Thyroid gland (tissue), 4 donors: ENCODE measurements around the gene ERC1.
"Not testable (repeated sequence)": the region's sequence is repeated elsewhere in the genome, so short reads cannot be mapped to it uniquely, and the experiment has no call there.

Experiments used
- CTCF ChIP-seq, 6 experiments: fragments of 200-600 bp in 3 of 6; fragments of 450-650 bp in 3 of 6; sonication (generic) in 3 of 6; IDR thresholded peaks; one replicate each; pipeline ENCODE4 v1.5.1; 2016 to 2019; ENCODE audit warnings: antibody characterized with exemption in 6 of 6, mild to moderate bottlenecking in 2 of 6, inconsistent platforms in 1 of 6, moderate library complexity in 1 of 6
- POLR2A ChIP-seq, 2 donors: fragments of 450-650 bp; IDR thresholded peaks; one replicate each; pipeline ENCODE4 v1.6.1; 2017; ENCODE audit warnings: antibody characterized with exemption in 2 of 2, mild to moderate bottlenecking in 2 of 2, moderate library complexity in 1 of 2

GRCh38 chr12:1099618-1100017, 108.6 kb downstream of the ERC1 start:
- not testable (repeated sequence) for TF ChIP-seq POLR2A, CTCF (IDR thresholded peaks at IDR 0.05)
